ENCODE measurements around the gene LRRC27.

DNA sequence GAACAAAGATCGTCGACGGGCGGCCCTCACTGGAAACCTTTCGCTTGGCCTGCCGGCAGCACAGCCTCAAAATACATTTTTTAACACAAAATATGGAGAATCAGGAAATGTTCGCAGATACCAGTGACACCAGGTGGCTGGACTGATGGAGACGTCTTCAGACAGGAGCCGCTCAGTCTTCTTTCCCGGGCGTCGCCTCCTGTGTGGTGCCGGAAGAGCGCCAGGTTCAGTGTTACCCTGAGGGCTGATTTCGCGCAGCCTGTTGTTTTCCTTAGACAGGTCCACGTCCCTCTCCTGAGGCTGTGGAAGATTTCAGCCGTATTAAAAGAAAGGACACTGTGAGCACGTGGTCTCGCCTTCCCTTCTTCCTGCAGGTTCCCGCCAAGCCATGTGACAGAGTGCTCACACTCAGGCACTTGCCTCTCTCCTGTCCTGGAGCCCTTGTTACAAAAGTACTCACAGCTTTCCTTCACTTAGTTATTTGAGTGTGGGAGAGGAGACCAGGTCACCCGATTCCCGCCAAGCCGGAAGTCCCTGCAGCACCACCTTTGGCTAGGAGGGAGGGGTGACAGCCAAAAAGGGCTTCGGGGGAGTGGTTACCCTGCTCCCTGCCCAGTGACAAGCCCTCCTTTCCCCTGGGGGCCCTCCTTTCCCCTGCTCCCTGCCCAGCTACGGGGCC, 43.3 kb downstream of the LRRC27 start:
- TF ChIP-seq, protein P1, sequence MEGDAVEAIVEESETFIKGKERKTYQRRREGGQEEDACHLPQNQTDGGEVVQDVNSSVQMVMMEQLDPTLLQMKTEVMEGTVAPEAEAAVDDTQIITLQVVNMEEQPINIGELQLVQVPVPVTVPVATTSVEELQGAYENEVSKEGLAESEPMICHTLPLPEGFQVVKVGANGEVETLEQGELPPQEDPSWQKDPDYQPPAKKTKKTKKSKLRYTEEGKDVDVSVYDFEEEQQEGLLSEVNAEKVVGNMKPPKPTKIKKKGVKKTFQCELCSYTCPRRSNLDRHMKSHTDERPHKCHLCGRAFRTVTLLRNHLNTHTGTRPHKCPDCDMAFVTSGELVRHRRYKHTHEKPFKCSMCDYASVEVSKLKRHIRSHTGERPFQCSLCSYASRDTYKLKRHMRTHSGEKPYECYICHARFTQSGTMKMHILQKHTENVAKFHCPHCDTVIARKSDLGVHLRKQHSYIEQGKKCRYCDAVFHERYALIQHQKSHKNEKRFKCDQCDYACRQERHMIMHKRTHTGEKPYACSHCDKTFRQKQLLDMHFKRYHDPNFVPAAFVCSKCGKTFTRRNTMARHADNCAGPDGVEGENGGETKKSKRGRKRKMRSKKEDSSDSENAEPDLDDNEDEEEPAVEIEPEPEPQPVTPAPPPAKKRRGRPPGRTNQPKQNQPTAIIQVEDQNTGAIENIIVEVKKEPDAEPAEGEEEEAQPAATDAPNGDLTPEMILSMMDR (IDR thresholded peaks at IDR 0.05 in 2 of 3, conservative IDR thresholded peaks at IDR 0.05 in 1 of 3; ENCODE audit: borderline replicate concordance in 1 of 3, insufficient read depth in 1 of 3, low read depth in 2 of 3, low read length in 2 of 3): no peak
- TF ChIP-seq POLR2AphosphoS5 (IDR thresholded peaks at IDR 0.05; ENCODE audit: low read depth, low read length) (no peak), EZH2 (IDR thresholded peaks at IDR 0.05) (no peak), POLR2A (IDR thresholded peaks at IDR 0.05; ENCODE audit: borderline replicate concordance, extremely low read depth, insufficient read depth, insufficient read length) (no peak), YY1 (IDR thresholded peaks at IDR 0.05; ENCODE audit: extremely low read depth, insufficient replicate concordance, low read depth, low read length) (no peak), ELF1 (IDR thresholded peaks at IDR 0.05; ENCODE audit: borderline replicate concordance, low read depth) (no peak)
- TF ChIP-seq, protein P2, sequence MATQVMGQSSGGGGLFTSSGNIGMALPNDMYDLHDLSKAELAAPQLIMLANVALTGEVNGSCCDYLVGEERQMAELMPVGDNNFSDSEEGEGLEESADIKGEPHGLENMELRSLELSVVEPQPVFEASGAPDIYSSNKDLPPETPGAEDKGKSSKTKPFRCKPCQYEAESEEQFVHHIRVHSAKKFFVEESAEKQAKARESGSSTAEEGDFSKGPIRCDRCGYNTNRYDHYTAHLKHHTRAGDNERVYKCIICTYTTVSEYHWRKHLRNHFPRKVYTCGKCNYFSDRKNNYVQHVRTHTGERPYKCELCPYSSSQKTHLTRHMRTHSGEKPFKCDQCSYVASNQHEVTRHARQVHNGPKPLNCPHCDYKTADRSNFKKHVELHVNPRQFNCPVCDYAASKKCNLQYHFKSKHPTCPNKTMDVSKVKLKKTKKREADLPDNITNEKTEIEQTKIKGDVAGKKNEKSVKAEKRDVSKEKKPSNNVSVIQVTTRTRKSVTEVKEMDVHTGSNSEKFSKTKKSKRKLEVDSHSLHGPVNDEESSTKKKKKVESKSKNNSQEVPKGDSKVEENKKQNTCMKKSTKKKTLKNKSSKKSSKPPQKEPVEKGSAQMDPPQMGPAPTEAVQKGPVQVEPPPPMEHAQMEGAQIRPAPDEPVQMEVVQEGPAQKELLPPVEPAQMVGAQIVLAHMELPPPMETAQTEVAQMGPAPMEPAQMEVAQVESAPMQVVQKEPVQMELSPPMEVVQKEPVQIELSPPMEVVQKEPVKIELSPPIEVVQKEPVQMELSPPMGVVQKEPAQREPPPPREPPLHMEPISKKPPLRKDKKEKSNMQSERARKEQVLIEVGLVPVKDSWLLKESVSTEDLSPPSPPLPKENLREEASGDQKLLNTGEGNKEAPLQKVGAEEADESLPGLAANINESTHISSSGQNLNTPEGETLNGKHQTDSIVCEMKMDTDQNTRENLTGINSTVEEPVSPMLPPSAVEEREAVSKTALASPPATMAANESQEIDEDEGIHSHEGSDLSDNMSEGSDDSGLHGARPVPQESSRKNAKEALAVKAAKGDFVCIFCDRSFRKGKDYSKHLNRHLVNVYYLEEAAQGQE (IDR thresholded peaks at IDR 0.05; ENCODE audit: low read depth): no peak
- TF ChIP-seq, protein P3, sequence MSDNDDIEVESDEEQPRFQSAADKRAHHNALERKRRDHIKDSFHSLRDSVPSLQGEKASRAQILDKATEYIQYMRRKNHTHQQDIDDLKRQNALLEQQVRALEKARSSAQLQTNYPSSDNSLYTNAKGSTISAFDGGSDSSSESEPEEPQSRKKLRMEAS (IDR thresholded peaks at IDR 0.05): no peak
